ENCODE data around the gene KIF26A. TPM values are rescaled to one million over a fixed set of nuclear protein-coding genes. Genes with fewer than 3 reads are reported as not detected.

The KIF26A gene
- total RNA-seq, 1 donor from 2014 or later = 20.0 TPM

DNA sequence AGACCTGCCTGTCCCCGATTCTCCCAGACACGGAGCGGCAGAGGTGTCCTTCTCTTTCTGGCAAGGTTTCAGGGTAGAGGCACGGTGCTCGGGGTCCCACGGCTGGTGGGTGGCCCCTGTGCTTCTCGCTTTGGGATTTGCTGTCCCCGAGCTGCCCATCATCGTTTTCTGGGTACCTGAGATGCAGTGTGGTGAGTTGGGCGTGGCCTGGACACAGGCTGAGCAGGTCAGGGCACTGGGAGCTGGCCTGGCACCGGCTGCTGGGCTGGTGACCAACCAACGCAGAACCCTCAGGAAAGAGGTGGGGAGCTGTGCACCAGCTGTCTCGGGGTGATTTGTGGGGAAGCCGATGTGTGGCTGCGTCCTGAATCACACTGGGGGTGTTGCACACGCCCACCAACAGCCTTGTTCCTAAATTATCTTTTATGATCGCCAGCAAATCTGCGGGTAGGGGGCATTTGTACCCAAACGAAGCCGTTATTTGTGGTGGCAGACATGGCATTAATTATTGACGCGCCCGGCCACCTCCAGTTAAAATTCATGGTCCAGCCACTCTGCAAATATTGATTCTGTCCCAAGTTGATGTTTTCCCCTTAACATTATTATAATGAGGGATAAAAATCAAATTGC lies 61.0 kb downstream of the KIF26A start:
- Mint-ChIP-seq H3K27ac (no peak overlapping the region), H3K9me3 (no peaks in the 10 kb centered on the region), H3K4me1 (peaks cover 5% of the 10 kb centered on the region), H3K27me3 (ENCODE audit: low read depth) (peaks cover 7% of the 10 kb centered on the region), H3K36me3 (no peaks in the 10 kb centered on the region), H3K4me3 (no peak overlapping the region)
- DNase-seq (ENCODE audit: low spot score in 2 of 2, unreplicated experiment in 2 of 2) = no peak
- TF ChIP-seq, protein P1, sequence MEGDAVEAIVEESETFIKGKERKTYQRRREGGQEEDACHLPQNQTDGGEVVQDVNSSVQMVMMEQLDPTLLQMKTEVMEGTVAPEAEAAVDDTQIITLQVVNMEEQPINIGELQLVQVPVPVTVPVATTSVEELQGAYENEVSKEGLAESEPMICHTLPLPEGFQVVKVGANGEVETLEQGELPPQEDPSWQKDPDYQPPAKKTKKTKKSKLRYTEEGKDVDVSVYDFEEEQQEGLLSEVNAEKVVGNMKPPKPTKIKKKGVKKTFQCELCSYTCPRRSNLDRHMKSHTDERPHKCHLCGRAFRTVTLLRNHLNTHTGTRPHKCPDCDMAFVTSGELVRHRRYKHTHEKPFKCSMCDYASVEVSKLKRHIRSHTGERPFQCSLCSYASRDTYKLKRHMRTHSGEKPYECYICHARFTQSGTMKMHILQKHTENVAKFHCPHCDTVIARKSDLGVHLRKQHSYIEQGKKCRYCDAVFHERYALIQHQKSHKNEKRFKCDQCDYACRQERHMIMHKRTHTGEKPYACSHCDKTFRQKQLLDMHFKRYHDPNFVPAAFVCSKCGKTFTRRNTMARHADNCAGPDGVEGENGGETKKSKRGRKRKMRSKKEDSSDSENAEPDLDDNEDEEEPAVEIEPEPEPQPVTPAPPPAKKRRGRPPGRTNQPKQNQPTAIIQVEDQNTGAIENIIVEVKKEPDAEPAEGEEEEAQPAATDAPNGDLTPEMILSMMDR (IDR thresholded peaks at IDR 0.05; ENCODE audit: unreplicated experiment) = no peak

DNA sequence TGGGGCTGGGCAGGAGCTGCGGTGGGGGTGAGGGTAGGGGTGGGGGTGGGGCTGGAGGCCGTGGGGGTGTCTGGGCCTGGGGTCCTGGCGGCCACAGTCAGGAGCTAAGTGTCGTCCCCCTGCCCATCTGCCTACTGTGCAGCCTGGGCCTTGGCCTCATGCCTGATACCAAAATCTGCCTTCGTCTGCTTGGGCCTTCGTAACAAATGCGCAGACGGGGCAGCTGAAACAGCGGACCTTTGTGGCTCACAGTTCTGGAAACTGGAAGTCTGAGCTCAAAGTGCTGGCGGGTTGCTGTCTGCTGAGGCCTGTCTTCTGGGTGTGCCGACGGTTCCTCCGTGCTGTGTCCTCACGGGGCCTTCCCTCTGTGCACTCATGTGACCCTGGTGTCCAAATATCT lies 61.7 kb downstream of the KIF26A start:
- Mint-ChIP-seq H3K27me3 (ENCODE audit: low read depth) (peaks cover 5% of the 10 kb centered on the region), H3K36me3 (no peaks in the 10 kb centered on the region), H3K4me3 (no peak overlapping the region), H3K4me1 (peaks cover 5% of the 10 kb centered on the region), H3K27ac (no peak overlapping the region), H3K9me3 (no peaks in the 10 kb centered on the region)
- TF ChIP-seq, protein P1 (IDR thresholded peaks at IDR 0.05; ENCODE audit: unreplicated experiment) = no peak
- DNase-seq (ENCODE audit: low spot score in 2 of 2, unreplicated experiment in 2 of 2) = no peak

DNA sequence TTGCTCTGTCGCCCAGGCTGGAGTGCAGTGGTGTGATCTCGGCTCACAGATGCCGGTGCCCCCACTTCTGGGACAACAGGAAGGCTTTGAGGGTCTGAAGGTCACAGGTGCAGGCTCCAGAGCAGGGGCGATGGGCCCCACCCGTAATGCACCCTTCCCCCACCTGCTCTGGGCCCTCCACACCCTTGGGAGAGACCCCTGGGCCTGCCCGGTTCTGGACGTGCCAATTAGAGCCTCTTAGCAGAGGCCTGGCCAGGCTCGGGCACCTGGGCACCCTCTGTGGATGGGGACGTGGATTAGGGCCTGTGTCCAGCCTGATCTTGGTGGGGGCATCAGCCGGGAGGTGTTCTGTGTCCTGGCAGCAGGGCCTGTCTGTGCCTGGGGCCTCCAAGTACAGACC lies 62.2 kb downstream of the KIF26A start:
- Mint-ChIP-seq H3K27ac (no peak overlapping the region), H3K4me3 (no peak overlapping the region), H3K36me3 (no peaks in the 10 kb centered on the region), H3K27me3 (ENCODE audit: low read depth) (peaks cover 4% of the 10 kb centered on the region), H3K9me3 (no peaks in the 10 kb centered on the region), H3K4me1 (peaks cover 5% of the 10 kb centered on the region)
- DNase-seq (ENCODE audit: low spot score in 2 of 2, unreplicated experiment in 2 of 2) = no peak
- TF ChIP-seq, protein P1 (IDR thresholded peaks at IDR 0.05; ENCODE audit: unreplicated experiment) = no peak

DNA sequence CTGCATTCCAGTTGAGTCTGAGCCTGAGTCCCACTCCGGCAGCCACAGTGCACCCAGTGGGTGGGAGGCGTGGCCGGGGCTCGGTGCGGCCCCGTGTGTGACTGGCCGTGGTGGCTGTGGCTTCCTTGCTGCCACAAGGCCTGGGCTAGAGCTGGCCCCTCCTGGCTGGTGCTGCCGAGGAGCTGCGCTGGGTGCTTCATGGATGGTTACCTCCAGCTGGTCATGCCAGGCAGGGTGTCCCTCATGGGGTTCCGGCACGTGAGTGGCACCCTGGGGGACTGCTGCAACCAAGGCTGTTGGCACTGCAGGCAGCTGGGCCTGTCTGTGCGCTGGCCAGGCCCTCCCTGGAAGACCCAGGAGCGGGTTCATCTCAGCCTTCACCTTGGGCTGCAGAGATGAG lies 62.7 kb downstream of the KIF26A start:
- H3K36me3 Mint-ChIP-seq = no peaks in the 10 kb centered on the region
- H3K4me3 Mint-ChIP-seq = no peak overlapping the region
- no peak for DNase-seq (ENCODE audit: low spot score in 2 of 2, unreplicated experiment in 2 of 2)
- H3K9me3 Mint-ChIP-seq = no peaks in the 10 kb centered on the region
- no peak overlapping the region for H3K27ac Mint-ChIP-seq
- peaks cover 3% of the 10 kb centered on the region for H3K4me1 Mint-ChIP-seq
- no peaks in the 10 kb centered on the region for H3K27me3 Mint-ChIP-seq (ENCODE audit: low read depth)
- TF ChIP-seq, protein P1 (IDR thresholded peaks at IDR 0.05; ENCODE audit: unreplicated experiment) = no peak

DNA sequence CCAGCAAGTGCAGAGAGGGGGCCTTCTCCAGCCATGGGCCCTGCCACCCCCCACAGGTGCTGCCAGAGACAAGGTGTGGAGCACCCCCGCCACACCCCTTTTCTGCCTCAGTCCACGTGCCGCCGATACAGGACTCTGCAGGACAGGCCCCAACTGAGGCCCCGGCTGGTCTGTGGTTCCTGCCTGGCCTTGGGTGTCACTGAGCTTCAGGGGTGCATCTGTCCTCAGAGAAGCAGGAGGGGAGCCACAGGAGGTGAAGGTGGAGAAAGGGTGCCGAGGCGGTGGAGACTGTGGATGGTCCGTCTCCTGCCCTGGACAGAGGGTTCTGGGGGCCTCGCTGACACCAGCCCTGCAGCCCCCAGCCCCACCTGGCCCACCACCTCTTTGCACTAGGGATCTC lies 63.1 kb downstream of the KIF26A start:
- Mint-ChIP-seq H3K36me3 (no peaks in the 10 kb centered on the region), H3K9me3 (no peaks in the 10 kb centered on the region), H3K27me3 (ENCODE audit: low read depth) (no peaks in the 10 kb centered on the region), H3K27ac (no peak overlapping the region), H3K4me3 (no peak overlapping the region), H3K4me1 (peaks cover 5% of the 10 kb centered on the region)
- DNase-seq (ENCODE audit: low spot score in 2 of 2, unreplicated experiment in 2 of 2) = no peak
- TF ChIP-seq, protein P1 (IDR thresholded peaks at IDR 0.05; ENCODE audit: unreplicated experiment) = no peak
